ENCODE measurements around the gene NCOA7. TPM values are rescaled to one million over a fixed set of nuclear protein-coding genes. Genes with fewer than 3 reads are reported as not detected.

NCOA7 gene
- total RNA-seq, 1 donor from 2014 or later = 7.7 TPM

DNA sequence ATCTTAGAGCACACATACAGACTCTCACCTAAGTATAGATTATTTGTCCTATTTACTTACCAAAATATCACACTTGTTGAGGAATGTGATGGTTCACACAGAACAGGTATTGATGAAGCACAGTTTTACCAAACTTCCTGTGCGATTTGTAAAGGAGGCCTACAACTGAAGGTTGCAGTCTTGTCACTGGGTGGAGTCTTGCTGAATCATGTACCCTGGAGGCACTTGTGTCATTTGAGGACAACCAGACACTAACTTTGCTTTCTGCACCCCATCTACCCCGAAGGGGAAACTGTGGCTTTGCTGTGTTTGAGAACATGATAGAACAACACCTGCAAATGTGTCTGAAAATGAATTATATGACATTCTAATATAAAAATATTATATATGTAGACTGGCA, 133.4 kb downstream of the NCOA7 start:
- Histone ChIP-seq H3K4me2 (no peak overlapping the region), H3K4me3 (no peak overlapping the region), H3K9me3 (ENCODE audit: low read depth) (no peaks in the 10 kb centered on the region), H3F3A (ENCODE audit: low read depth) (no peaks in the 10 kb centered on the region), H4K20me1 (ENCODE audit: low read depth) (no peaks in the 10 kb centered on the region), H3K36me3 (no peaks in the 10 kb centered on the region), H3K9ac (no peak overlapping the region), H3K27ac (no peak overlapping the region), H3K79me2 (ENCODE audit: low read depth) (no peaks in the 10 kb centered on the region), H3K27me3 (no peaks in the 10 kb centered on the region), H3K4me1 (no peaks in the 10 kb centered on the region), H2AFZ (replicated peaks) (no peak overlapping the region)
- Mint-ChIP-seq H3K4me3 (no peak overlapping the region), H3K27me3 (ENCODE audit: insufficient read depth, low read depth) (no peaks in the 10 kb centered on the region), H3K9me3 (no peaks in the 10 kb centered on the region), H3K36me3 (peaks cover 6% of the 10 kb centered on the region), H3K27ac (no peak overlapping the region), H3K4me1 (peaks cover 2% of the 10 kb centered on the region)
- no peak for DNase-seq (ENCODE audit: low spot score)
- TF ChIP-seq EZH2 (IDR thresholded peaks at IDR 0.05) = no peak
- TF ChIP-seq EZH2phosphoT487 (IDR thresholded peaks at IDR 0.05) = no peak
- TF ChIP-seq, protein P1, sequence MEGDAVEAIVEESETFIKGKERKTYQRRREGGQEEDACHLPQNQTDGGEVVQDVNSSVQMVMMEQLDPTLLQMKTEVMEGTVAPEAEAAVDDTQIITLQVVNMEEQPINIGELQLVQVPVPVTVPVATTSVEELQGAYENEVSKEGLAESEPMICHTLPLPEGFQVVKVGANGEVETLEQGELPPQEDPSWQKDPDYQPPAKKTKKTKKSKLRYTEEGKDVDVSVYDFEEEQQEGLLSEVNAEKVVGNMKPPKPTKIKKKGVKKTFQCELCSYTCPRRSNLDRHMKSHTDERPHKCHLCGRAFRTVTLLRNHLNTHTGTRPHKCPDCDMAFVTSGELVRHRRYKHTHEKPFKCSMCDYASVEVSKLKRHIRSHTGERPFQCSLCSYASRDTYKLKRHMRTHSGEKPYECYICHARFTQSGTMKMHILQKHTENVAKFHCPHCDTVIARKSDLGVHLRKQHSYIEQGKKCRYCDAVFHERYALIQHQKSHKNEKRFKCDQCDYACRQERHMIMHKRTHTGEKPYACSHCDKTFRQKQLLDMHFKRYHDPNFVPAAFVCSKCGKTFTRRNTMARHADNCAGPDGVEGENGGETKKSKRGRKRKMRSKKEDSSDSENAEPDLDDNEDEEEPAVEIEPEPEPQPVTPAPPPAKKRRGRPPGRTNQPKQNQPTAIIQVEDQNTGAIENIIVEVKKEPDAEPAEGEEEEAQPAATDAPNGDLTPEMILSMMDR (IDR thresholded peaks at IDR 0.05) = no peak

DNA sequence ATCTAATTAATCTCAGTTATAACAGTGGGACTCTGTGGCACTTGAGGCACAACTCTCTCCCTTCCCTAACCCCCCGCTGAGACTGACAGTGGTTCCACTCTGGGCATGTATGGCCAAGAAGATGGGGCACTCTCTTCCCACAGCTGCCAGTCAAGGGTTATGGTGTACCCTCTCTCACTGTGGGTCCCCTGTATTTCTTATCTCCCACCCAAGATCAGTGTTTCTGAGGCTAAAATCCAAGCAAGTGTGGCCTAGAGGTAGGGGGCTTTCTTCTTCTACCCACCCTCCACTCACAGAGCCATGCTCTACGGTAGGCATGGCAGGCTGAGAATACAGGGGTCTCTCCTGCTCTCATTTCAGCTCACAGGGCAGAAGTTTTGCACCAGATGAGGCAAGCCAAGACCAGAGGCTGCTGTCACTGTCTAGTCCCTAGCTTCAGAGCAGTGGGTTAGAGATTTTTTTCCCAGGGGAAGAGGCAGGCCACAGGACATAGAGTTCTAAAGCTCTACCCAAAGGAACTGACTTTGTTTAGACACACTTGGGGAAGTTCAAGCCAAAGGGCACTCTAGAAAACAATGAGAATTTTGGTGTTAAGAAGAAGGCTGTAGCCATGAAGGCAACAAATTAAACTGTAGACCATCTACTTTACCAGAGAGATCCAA, 134.1 kb downstream of the NCOA7 start:
- no peaks in the 10 kb centered on the region for H3F3A ChIP-seq (ENCODE audit: low read depth)
- Mint-ChIP-seq H3K4me3 (no peak overlapping the region), H3K36me3 (peaks cover 6% of the 10 kb centered on the region), H3K27ac (no peak overlapping the region), H3K4me1 (no peaks in the 10 kb centered on the region), H3K27me3 (ENCODE audit: insufficient read depth, low read depth) (no peaks in the 10 kb centered on the region), H3K9me3 (no peaks in the 10 kb centered on the region)
- no peak for DNase-seq (ENCODE audit: low spot score)
- no peaks in the 10 kb centered on the region for H3K9me3 ChIP-seq (ENCODE audit: low read depth)
- H3K36me3 ChIP-seq = no peaks in the 10 kb centered on the region
- no peak for TF ChIP-seq EZH2 (IDR thresholded peaks at IDR 0.05)
- TF ChIP-seq EZH2phosphoT487 (IDR thresholded peaks at IDR 0.05) = no peak
- TF ChIP-seq, protein P1 (IDR thresholded peaks at IDR 0.05) = no peak
- H3K4me2 ChIP-seq = no peak overlapping the region
- no peak overlapping the region for H3K9ac ChIP-seq
- no peaks in the 10 kb centered on the region for H4K20me1 ChIP-seq (ENCODE audit: low read depth)
- H3K27ac ChIP-seq = no peak overlapping the region
- no peak overlapping the region for H3K4me3 ChIP-seq
- no peaks in the 10 kb centered on the region for H3K27me3 ChIP-seq
- H3K79me2 ChIP-seq (ENCODE audit: low read depth) = no peaks in the 10 kb centered on the region
- no peak overlapping the region for H2AFZ ChIP-seq (replicated peaks)
- no peaks in the 10 kb centered on the region for H3K4me1 ChIP-seq

GRCh38 chr6:125926711-125927110, 136.0 kb downstream of the NCOA7 start:
- Mint-ChIP-seq H3K9me3 (no peaks in the 10 kb centered on the region), H3K36me3 (peaks cover 6% of the 10 kb centered on the region), H3K27me3 (ENCODE audit: insufficient read depth, low read depth) (no peaks in the 10 kb centered on the region), H3K27ac (no peak overlapping the region), H3K4me3 (no peak overlapping the region), H3K4me1 (no peaks in the 10 kb centered on the region)
- H3K27ac ChIP-seq = no peak overlapping the region
- no peaks in the 10 kb centered on the region for H3K79me2 ChIP-seq (ENCODE audit: low read depth)
- no peak overlapping the region for H3K9ac ChIP-seq
- H3K9me3 ChIP-seq (ENCODE audit: low read depth) = no peaks in the 10 kb centered on the region
- H2AFZ ChIP-seq (replicated peaks) = no peak overlapping the region
- no peaks in the 10 kb centered on the region for H3K36me3 ChIP-seq
- H3K4me2 ChIP-seq = no peak overlapping the region
- no peak overlapping the region for H3K4me3 ChIP-seq
- no peaks in the 10 kb centered on the region for H3F3A ChIP-seq (ENCODE audit: low read depth)
- no peaks in the 10 kb centered on the region for H3K27me3 ChIP-seq
- no peaks in the 10 kb centered on the region for H3K4me1 ChIP-seq
- DNase-seq (ENCODE audit: low spot score) = no peak
- TF ChIP-seq EZH2phosphoT487 (IDR thresholded peaks at IDR 0.05) = no peak
- TF ChIP-seq, protein P1 (IDR thresholded peaks at IDR 0.05) = no peak
- TF ChIP-seq EZH2 (IDR thresholded peaks at IDR 0.05) = no peak
- no peaks in the 10 kb centered on the region for H4K20me1 ChIP-seq (ENCODE audit: low read depth)
